K562 (cell line): ENCODE measurements around the gene PSMB8. TPM values are rescaled to one million over a fixed set of nuclear protein-coding genes. Genes with fewer than 3 reads are reported as not detected.

Experiments
- BRD9 ChIP-seq: fragments of 450-650 bp; IDR thresholded peaks from 2 replicates; pipeline ENCODE4 v1.6.1; 2018; ENCODE audit warnings: low read depth; ENCODE audit not compliant: partially characterized antibody
- ILK ChIP-seq: fragments of 450-650 bp; IDR thresholded peaks from 2 replicates; pipeline ENCODE4 v1.6.1; 2016; ENCODE audit warnings: missing genetic modification characterization, low read depth, mild to moderate bottlenecking, missing compliant biosample characterization, moderate library complexity, borderline replicate concordance
- MCM3 ChIP-seq: fragments of 450-650 bp; IDR thresholded peaks from 2 replicates; pipeline ENCODE4 v1.6.1; 2016
- MGA ChIP-seq: fragments of 450-650 bp; IDR thresholded peaks from 2 replicates; pipeline ENCODE4 v1.6.1; 2016; ENCODE audit warnings: mild to moderate bottlenecking, moderate library complexity
- MTA3 ChIP-seq: fragments of 450-650 bp; formaldehyde crosslinking; IDR thresholded peaks from 2 replicates; pipeline ENCODE4 v1.6.1; 2017; ENCODE audit warnings: mild to moderate bottlenecking, borderline replicate concordance
- MXI1 ChIP-seq: IDR thresholded peaks from 2 replicates; pipeline ENCODE4 v1.6.1; 2011; ENCODE audit warnings: low read depth, mild to moderate bottlenecking, improper control_type of control experiment, low read length
- MYC ChIP-seq, 2 experiments: fragments of 250-450 bp in 1 of 2; sonication (Bioruptor Pico) in 1 of 2; IDR thresholded peaks; 2 replicates each; pipeline versions ENCODE4 v1.5.1 to v1.6.1; 2012 to 2021; ENCODE audit warnings: low read depth in 2 of 2, borderline replicate concordance in 1 of 2, improper control_type of control experiment in 1 of 2, low read length in 1 of 2, mild to moderate bottlenecking in 1 of 2, moderate library complexity in 1 of 2
- RBM39 ChIP-seq: fragments of 200-400 bp; formaldehyde crosslinking; optimal IDR thresholded peaks from 2 replicates; pipeline ENCODE3; 2018; ENCODE audit warnings: low read depth, low read length
- SRSF3 ChIP-seq: fragments of 200-400 bp; formaldehyde crosslinking; IDR thresholded peaks from 2 replicates; pipeline ENCODE4 v1.6.1; 2016; ENCODE audit warnings: mild to moderate bottlenecking, low read length, moderate library complexity; ENCODE audit not compliant: insufficient read depth
- SRSF7 ChIP-seq: fragments of 200-400 bp; formaldehyde crosslinking; optimal IDR thresholded peaks from 2 replicates; pipeline ENCODE3; 2017; ENCODE audit warnings: mild to moderate bottlenecking, low read depth, low read length
- ZNF217 ChIP-seq: sonication (generic); formaldehyde crosslinking; IDR thresholded peaks from 2 replicates; pipeline ENCODE4 v1.8.0; 2022; ENCODE audit warnings: mild to moderate bottlenecking, missing genetic modification reagents
- ZNF232 ChIP-seq: sonication (generic); formaldehyde crosslinking; IDR thresholded peaks from 2 replicates; pipeline ENCODE4 v1.8.0; 2022; ENCODE audit warnings: mild to moderate bottlenecking, missing genetic modification reagents
- ZNF586 ChIP-seq: fragments of 450-650 bp; formaldehyde crosslinking; conservative IDR thresholded peaks from 2 replicates; pipeline ENCODE4 v1.4.0; 2020; ENCODE audit warnings: mild to moderate bottlenecking, moderate library complexity
- polyA plus RNA-seq, 8 experiments: library from polyadenylated mRNA; depleted of rRNA in 4 of 8; stranded (reverse) in 5 of 8; unstranded in 3 of 8; fragments of >200 nt; fragmentation: Nextera tagmentation in 2 of 8; fragmentation: Illumina TruSeq in 1 of 8; extraction: Ambion mirVana in 2 of 8; extraction: Trizol in 1 of 8; gene quantifications; 2 replicates each; pipeline versions ENCODE4 v1.2.1 to v1.2.3, GENCODE V29; 2011 to 2014; ENCODE audit warnings: inconsistent platforms in 1 of 8, missing spikeins in 1 of 8
- total RNA-seq, 7 experiments: library from RNA; depleted of rRNA in 6 of 7; stranded (reverse); fragments of >200 nt in 6 of 7; fragmentation: Illumina TruSeq in 2 of 7; extraction: Trizol in 2 of 7; gene quantifications; 2 replicates each; pipeline versions ENCODE4 v1.2.1 to v1.2.3, GENCODE V29; 2011 to 2021; ENCODE audit warnings: low replicate concordance in 1 of 7
- TF ChIP-seq, protein P1 (sequence below): sonication (generic); formaldehyde crosslinking; IDR thresholded peaks from 2 replicates; pipeline ENCODE4 v1.8.0; 2022; ENCODE audit warnings: mild to moderate bottlenecking, missing genetic modification reagents

Gene PSMB8
- total and polyA plus RNA-seq, 9 of the 15 experiments (the other 6 are each of a cell fraction or from before 2014, with no cell fraction given) = 0.71 to 4.0 (median 2.4) TPM

- no peak for TF ChIP-seq ZNF586
- no peak for TF ChIP-seq ZNF217 (CRISPR knock-in tag)
- TF ChIP-seq, protein P1, sequence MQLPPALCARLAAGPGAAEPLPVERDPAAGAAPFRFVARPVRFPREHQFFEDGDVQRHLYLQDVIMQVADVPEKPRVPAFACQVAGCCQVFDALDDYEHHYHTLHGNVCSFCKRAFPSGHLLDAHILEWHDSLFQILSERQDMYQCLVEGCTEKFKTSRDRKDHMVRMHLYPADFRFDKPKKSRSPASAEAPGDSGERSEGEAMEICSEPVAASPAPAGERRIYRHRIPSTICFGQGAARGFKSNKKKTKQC (CRISPR knock-in tag) = peak; percentile 68; the same call in 1 of the 2 replicates
- TF ChIP-seq MGA = no peak
- TF ChIP-seq MTA3 = peak; percentile 77
- no peak for TF ChIP-seq SRSF3
- TF ChIP-seq BRD9 = no peak
- TF ChIP-seq ZNF232 = no peak
- TF ChIP-seq SRSF7 = no peak
- peak; percentile 90 for TF ChIP-seq MYC (IDR thresholded peaks at IDR 0.05; ENCODE audit: low read depth, low read length)
- TF ChIP-seq MYC (CRISPR knock-in tag; IDR thresholded peaks at IDR 0.05; ENCODE audit: borderline replicate concordance, low read depth) = no peak
- TF ChIP-seq MCM3 = no peak
- TF ChIP-seq RBM39 = no peak
- no peak for TF ChIP-seq ILK (tag)
- TF ChIP-seq MXI1 = peak; percentile 52; the same call in 1 of the 2 replicates
These were observed 5.5 kb downstream of the PSMB8 start, which contains the start of gene TAP2 (continued) for GRCh38 chr6:32838114-32838958.
